LNCaP clone FGC (cell line): ENCODE results near the gene FGGY.

Experiments used
- DNase-seq: peaks from one replicate; pipeline ENCODE4 v3.0.0-alpha.2; 2011; ENCODE audit warnings: low read depth
- H3K4me3 ChIP-seq: 2 replicates; pipeline ENCODE4 v1.5.1; 2011; ENCODE audit warnings: mild to moderate bottlenecking, low read depth, low read length, control low read depth
- TF ChIP-seq, protein P1 (sequence below): IDR thresholded peaks from 2 replicates; pipeline ENCODE4 v1.5.1; 2012; ENCODE audit warnings: mild to moderate bottlenecking; ENCODE audit not compliant: control insufficient read depth, insufficient read depth; ENCODE audit errors: extremely low read depth

Gene FGGY

DNA sequence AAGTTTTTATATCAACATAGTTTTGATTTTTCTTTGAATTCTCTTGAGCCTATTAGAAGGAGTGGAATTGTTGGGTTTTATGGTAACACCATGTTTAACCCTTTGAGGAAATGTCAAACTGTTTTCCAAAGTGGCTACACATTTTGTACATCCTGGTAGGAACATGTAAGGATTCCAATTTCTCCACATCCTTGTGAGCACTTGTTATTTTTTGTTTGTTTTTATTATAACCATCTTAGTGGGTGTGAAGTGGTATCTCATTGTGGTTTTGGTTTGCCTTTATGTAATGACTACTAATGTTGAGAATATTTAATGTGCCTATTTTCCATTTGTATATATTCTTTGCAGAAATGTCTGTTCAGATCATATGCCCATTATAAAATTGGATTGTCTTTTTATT lies 120.5 kb downstream of the FGGY start:
- DNase-seq, result no peak
- TF ChIP-seq, protein P1, sequence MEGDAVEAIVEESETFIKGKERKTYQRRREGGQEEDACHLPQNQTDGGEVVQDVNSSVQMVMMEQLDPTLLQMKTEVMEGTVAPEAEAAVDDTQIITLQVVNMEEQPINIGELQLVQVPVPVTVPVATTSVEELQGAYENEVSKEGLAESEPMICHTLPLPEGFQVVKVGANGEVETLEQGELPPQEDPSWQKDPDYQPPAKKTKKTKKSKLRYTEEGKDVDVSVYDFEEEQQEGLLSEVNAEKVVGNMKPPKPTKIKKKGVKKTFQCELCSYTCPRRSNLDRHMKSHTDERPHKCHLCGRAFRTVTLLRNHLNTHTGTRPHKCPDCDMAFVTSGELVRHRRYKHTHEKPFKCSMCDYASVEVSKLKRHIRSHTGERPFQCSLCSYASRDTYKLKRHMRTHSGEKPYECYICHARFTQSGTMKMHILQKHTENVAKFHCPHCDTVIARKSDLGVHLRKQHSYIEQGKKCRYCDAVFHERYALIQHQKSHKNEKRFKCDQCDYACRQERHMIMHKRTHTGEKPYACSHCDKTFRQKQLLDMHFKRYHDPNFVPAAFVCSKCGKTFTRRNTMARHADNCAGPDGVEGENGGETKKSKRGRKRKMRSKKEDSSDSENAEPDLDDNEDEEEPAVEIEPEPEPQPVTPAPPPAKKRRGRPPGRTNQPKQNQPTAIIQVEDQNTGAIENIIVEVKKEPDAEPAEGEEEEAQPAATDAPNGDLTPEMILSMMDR, result no peak
- no peak overlapping the region for H3K4me3 ChIP-seq

DNA sequence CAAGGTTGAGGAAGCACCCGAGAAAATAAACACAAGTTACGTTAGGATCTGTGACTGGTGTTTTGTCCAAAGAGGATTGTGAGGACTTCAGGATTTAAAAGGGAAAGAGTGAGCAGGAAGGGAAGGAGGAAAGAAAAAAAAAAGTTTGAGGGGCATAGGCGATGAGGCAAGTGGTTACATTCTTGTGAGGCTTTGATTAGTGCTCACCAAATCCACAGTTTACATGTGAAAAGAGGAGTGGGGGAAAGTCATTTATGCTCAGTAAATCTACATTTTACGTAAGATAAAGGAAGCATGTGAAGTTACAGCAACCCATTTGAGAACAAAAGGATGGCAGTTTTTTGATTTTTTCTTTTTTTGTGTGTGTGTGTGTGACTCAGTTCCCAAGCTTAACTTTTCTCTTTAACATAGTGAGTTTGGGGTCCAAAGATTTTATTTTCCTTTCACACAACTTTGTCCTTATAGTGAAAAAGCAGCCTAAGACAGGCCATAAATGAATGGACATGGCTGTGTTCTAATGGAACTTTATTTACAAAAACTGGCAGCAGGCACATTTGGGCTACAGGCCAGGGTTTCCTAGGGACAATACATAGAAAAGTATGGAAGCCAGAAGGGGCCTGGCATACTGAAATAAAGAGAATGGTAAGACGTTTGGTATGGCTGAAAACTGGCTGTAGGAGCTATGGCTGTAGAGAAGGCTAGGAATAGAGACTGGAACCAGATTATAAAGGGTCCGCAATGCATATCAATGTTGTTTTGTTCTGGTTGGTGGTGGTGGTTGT lies 121.7 kb downstream of the FGGY start:
- DNase-seq, result no peak
- TF ChIP-seq, protein P1, result no peak
- H3K4me3 ChIP-seq, result no peak overlapping the region

DNA sequence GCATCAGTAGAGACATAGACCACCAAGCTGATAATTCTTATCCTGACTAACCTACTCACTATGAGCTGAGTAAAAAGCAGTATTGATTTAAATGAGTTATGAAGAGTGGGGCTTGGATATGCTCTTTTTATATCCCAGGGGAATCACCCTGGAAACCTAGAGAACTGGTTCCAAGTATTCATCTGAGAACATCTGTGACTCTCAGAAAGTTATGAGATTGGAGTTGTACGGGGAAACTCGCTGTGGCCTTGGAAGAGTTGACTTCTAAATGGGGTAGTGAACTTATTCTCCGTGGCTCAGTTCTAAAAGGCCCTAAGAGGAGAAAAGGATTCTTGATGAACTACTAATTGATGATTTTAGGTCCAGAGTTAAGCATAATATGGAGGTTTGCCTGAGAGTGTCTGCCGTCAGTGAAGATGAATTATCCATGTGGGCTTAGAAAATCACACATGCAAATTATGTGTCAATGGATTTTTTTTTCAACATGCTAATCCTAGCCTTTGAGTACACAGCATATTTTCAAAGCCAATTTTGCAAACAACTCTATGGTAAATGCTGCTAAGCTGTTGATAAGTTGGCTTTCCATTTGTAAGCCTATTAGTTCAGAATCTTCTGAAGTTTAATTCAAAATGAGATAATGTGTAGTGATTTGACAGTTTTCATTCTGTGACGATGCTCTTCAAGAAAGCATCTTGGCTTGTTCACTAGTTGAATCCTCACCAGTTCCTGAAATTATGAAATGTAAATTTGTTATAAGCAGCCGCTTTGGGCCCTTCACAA lies 122.7 kb downstream of the FGGY start:
- TF ChIP-seq, protein P1, result no peak
- H3K4me3 ChIP-seq, result no peak overlapping the region
- DNase-seq, result no peak

DNA sequence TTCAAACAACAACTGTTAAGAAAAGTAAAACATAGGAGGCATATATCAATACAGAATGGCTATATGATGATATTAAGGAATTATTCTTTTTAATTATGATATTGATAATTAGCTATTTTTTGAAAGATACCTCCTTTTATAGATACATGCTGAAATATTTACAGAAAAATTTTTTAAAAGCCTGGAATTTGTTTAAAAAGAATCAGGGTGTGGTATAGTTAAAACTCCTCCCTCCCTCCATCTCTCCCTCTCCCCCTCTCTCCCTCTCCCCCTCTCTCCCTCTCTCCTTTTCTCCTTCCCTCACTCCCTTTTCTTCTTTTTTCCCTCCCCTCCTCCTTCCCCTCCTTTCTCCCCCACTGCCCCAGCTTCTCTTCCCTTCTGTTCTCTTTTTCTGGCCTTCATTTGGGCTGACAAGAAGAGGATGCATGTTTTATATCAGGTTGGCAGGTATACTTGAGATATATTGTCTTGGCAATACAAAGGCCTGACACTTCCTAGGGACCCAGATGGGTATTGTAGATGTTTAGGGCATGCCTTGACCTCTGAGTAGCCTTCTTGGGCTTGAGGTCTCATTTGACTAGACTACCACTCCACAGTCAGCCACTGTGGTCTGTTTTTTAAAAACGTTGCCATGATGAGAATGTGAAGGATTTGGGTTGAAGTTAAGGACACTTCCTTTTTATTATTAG lies 124.5 kb downstream of the FGGY start:
- DNase-seq, result no peak
- H3K4me3 ChIP-seq, result no peak overlapping the region
- TF ChIP-seq, protein P1, result no peak

DNA sequence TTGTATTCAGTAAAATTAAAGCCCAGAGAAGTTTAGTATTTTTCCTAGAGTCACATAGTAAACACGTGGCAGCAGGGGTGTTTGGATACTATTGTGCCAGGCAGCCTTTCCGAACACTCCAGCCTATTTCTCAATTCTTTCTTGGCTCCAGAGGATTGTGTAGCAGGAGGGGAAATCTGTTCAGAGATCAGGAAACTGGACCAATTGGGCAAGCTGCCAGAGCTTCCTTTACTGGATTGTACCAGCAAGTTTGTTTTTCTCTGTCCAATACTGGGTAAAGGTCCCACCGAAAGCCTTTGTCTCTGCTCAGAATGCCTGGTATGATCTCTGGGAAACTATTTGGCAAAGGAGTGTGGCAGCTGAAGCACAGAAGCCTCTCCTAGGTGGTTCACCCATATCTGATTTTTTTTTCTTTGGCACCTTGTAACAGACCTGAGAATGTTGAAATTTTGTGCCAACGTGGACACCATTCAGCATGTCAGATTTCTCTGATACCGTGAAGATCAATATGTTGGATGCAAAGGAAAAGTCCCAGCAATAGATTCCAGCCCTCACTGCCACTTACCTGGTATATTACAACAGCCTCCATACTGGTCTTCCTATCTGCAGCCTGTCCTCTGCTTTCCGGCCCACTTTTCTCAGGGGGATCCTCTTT lies 126.2 kb downstream of the FGGY start:
- H3K4me3 ChIP-seq, result no peak overlapping the region
- DNase-seq, result peak; percentile 99
- TF ChIP-seq, protein P1, result no peak

DNA sequence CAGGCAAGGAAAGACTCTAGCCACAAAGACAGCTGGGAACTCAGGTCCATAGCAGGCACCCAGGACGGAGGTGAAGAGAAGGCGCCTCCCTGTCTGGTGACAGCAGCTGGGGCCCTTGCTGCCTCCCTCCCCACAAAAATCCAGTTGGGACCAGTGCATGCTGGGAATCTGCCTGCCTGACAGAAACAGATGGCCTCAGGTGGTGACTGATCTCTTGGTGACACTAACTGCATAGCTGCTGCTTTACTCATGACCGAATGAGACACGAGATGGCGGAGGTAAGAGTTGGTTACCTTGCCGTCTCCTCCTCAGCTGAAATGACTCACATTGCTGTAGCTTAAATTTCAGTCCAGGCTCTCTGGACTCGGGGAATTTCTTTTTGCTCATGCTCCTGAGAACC lies 130.3 kb downstream of the FGGY start:
- no peak overlapping the region for H3K4me3 ChIP-seq
- TF ChIP-seq, protein P1, result no peak
- DNase-seq, result no peak
